Activated CD4-positive, alpha-beta T cell treated with anti-CD3 and anti-CD28 coated beads, Interleukin-2, amount 10 ng/mL, durations not matched to agents 24 days and 14 days (primary cell): ENCODE measurements around the gene SPTBN2. TPM values are rescaled to one million over a fixed set of nuclear protein-coding genes. Genes with fewer than 3 reads are reported as not detected.

ENCODE experiments used
- DNase-seq: peaks from one replicate; pipeline ENCODE4 v3.0.0; 2022
- H3K27ac Mint-ChIP-seq: one replicate; pipeline ENCODE4 v1.8.0; 2022; ENCODE audit warnings: mild to moderate bottlenecking, mixed read lengths
- H3K27me3 Mint-ChIP-seq: one replicate; pipeline ENCODE4 v1.8.0; 2022; ENCODE audit warnings: mixed read lengths
- H3K36me3 Mint-ChIP-seq: one replicate; pipeline ENCODE4 v1.8.0; 2022; ENCODE audit warnings: low read depth, mild to moderate bottlenecking, mixed read lengths
- H3K4me1 Mint-ChIP-seq: one replicate; pipeline ENCODE4 v1.8.0; 2021; ENCODE audit warnings: mixed read lengths
- H3K4me3 Mint-ChIP-seq: one replicate; pipeline ENCODE4 v1.8.0; 2022; ENCODE audit warnings: mild to moderate bottlenecking, moderate library complexity, mixed read lengths
- H3K9me3 Mint-ChIP-seq: one replicate; pipeline ENCODE4 v1.8.0; 2021; ENCODE audit warnings: mixed read lengths
- intact Hi-C: fragments of 100-400 bp; cut with micrococcal nuclease; formaldehyde crosslinking; loops from one replicate; pipeline ENCODE4 v1.15.1; 2023
- total RNA-seq: library from RNA; stranded (reverse); gene quantifications from 2 replicates; pipeline ENCODE4 v1.2.3, GENCODE V29; 2022

Gene SPTBN2
- total RNA-seq, 1 donor from 2014 or later, result 1.6 TPM

DNA sequence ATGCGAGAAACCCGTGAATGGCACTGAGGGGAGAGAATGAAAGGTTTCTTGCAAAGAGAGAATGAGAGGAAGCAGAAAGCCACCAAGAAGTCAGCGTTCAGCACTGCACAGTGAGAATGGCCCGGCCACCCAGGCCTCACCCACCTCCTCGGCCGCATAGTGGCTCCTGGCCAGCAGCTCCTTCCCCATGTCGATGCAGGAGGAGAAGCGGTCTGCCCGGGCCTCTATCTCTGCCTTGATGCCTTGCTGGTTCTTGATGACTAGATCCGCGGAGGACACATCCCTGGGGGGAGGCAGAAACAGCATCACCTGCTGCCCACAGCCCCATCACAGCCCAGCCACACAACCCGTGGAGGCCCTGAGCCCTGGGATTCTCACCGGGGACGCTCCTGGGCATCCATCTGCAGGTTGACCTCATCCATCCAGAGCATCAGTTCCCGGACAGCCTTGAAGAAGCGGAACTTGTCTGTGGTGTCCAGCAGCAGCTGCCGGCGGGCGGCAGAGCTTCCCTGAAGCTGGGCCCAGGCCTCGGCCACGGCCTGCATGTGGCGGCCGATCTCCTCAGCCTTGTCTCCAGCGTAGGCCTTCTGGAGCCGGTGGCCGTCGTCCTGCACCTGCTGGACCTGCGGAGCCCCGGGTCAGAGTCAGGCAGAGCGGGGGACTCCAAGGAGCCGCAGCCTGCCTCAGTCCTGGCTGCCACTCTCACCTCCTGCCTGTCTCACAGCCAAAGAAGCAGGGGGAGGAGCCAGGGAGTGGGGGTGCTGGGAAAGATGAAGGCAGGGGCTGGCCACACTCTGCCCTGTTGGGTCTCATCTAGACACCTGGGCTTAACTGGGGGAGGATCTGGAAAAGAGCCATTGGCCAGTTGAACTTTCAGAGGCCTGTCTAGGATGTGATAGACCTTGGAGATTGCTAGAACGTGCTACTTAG is 39.1 kb downstream of the SPTBN2 start:
- no peaks in the 10 kb centered on the region for H3K27me3 Mint-ChIP-seq
- intact Hi-C loops, result loop anchor here (5.0 kb wide), 1 partner anchor 192 kb away; no protein-coding TSS in a partner anchor

GRCh38 chr11:66688561-66689534 is 40.2 kb downstream of the SPTBN2 start:
- Mint-ChIP-seq H3K4me3 (no peak overlapping the region), H3K27me3 (no peaks in the 10 kb centered on the region), H3K27ac (no peak overlapping the region), H3K36me3 (no peaks in the 10 kb centered on the region), H3K9me3 (no peaks in the 10 kb centered on the region), H3K4me1 (no peaks in the 10 kb centered on the region)
- no peak for DNase-seq
- intact Hi-C loops, result no loop called here

More for the DNA sequence above, 39.1 kb downstream of the SPTBN2 start:
- DNase-seq, result no peak
- Mint-ChIP-seq H3K27ac (no peak overlapping the region), H3K4me1 (no peaks in the 10 kb centered on the region), H3K9me3 (no peaks in the 10 kb centered on the region), H3K36me3 (no peaks in the 10 kb centered on the region), H3K4me3 (no peak overlapping the region)

GRCh38 chr11:66687831-66688281 is 41.2 kb downstream of the SPTBN2 start:
- no peaks in the 10 kb centered on the region for H3K27me3 Mint-ChIP-seq
- H3K9me3 Mint-ChIP-seq, result no peaks in the 10 kb centered on the region
- no peaks in the 10 kb centered on the region for H3K36me3 Mint-ChIP-seq
- intact Hi-C loops, result no loop called here
- no peak overlapping the region for H3K27ac Mint-ChIP-seq
- no peaks in the 10 kb centered on the region for H3K4me1 Mint-ChIP-seq
- no peak for DNase-seq
- H3K4me3 Mint-ChIP-seq, result no peak overlapping the region

- no peak overlapping the region for H3K4me3 Mint-ChIP-seq
- no peaks in the 10 kb centered on the region for H3K36me3 Mint-ChIP-seq
- H3K27me3 Mint-ChIP-seq, result no peaks in the 10 kb centered on the region
- H3K27ac Mint-ChIP-seq, result no peak overlapping the region
- intact Hi-C loops, result no loop called here
- DNase-seq, result no peak
- no peaks in the 10 kb centered on the region for H3K9me3 Mint-ChIP-seq
- H3K4me1 Mint-ChIP-seq, result no peaks in the 10 kb centered on the region
Measured at GRCh38 chr11:66686801-66687750, 41.9 kb downstream of the SPTBN2 start.

- Mint-ChIP-seq H3K9me3 (no peaks in the 10 kb centered on the region), H3K27ac (no peak overlapping the region), H3K4me3 (no peak overlapping the region), H3K36me3 (no peaks in the 10 kb centered on the region), H3K4me1 (no peaks in the 10 kb centered on the region), H3K27me3 (no peaks in the 10 kb centered on the region)
- DNase-seq, result no peak
- intact Hi-C loops, result no loop called here
Measured at GRCh38 chr11:66686100-66686785, 42.8 kb downstream of the SPTBN2 start.

- no peak for DNase-seq
- Mint-ChIP-seq H3K36me3 (no peaks in the 10 kb centered on the region), H3K27me3 (no peaks in the 10 kb centered on the region), H3K9me3 (no peaks in the 10 kb centered on the region), H3K4me1 (no peaks in the 10 kb centered on the region), H3K27ac (no peak overlapping the region), H3K4me3 (no peak overlapping the region)
- intact Hi-C loops, result no loop called here
Measured at GRCh38 chr11:66685276-66686099, 43.5 kb downstream of the SPTBN2 start.

- Mint-ChIP-seq H3K36me3 (no peaks in the 10 kb centered on the region), H3K27me3 (no peaks in the 10 kb centered on the region), H3K4me1 (no peaks in the 10 kb centered on the region), H3K9me3 (no peaks in the 10 kb centered on the region), H3K27ac (no peak overlapping the region), H3K4me3 (no peak overlapping the region)
- DNase-seq, result no peak
- intact Hi-C loops, result no loop called here
Measured at GRCh38 chr11:66684635-66685034, 44.4 kb downstream of the SPTBN2 start.

GRCh38 chr11:66683877-66684276 is 45.1 kb downstream of the SPTBN2 start:
- Mint-ChIP-seq H3K9me3 (no peaks in the 10 kb centered on the region), H3K36me3 (no peaks in the 10 kb centered on the region), H3K27ac (no peak overlapping the region), H3K27me3 (no peaks in the 10 kb centered on the region), H3K4me1 (no peaks in the 10 kb centered on the region), H3K4me3 (no peak overlapping the region)
- intact Hi-C loops, result no loop called here
- no peak for DNase-seq

DNA sequence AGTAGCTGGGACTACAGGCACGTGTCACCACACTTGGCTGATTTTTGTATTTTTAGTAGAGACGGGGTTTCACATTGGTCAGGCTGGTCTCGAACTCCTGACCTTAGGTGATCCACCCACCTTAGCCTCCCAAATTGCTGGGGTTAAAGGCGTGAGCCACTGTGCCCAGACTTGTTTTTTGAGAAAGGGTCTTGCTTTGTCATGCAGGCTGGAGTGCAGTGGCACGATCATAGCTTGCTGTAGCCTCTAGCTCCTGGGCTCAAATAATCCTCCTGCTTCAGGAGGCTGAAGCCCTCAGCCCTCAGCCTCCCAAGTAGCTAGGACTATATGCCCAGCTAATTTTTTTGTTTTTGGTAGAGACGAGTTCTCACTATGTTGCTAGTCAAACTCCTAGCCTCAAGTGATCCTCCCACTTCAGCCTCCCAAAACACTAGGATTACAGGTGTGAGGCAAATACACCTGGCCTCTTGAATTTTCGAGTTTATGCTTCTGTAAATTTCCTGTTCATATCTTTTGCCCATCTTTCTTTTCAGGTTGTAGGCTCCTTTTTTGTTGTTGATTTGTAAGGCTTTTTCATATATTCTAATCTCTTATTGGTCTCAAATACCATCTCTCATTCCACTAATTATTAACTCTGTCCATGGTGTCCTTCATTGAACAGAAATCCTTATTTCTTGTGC is 47.9 kb downstream of the SPTBN2 start:
- Mint-ChIP-seq H3K4me3 (no peak overlapping the region), H3K4me1 (peaks cover 19% of the 10 kb centered on the region), H3K9me3 (no peaks in the 10 kb centered on the region), H3K27me3 (no peaks in the 10 kb centered on the region), H3K27ac (no peak overlapping the region), H3K36me3 (peaks cover 8% of the 10 kb centered on the region)
- DNase-seq, result no peak
- intact Hi-C loops, result no loop called here

GRCh38 chr11:66677599-66678375 is 51.2 kb downstream of the SPTBN2 start, which contains the start of gene RBM4B:
Gene RBM4B (minus strand): TSS chr11:66677887. CDS start chr11:66677079, 808 bp downstream.
- Mint-ChIP-seq H3K9me3 (no peaks in the 10 kb centered on the region), H3K4me1 (peaks cover 34% of the 10 kb centered on the region), H3K27ac (peak within 1 kb of the TSS; percentile 99), H3K36me3 (peaks cover 16% of the 10 kb centered on the region), H3K4me3 (peak within 1 kb of the TSS; percentile 96), H3K27me3 (no peaks in the 10 kb centered on the region)
- intact Hi-C loops, result loop anchor here (1.0 kb wide), 7 partner anchors 39 to 269 kb away; partner anchors contain the start of genes ACTN3, CCDC87, CCS and DPP3
- DNase-seq, result peak; percentile 99
